HG03095 (cell line): ENCODE data around the gene AATK.

ENCODE experiments used
- ATAC-seq: cut with Tn5 transposase; IDR thresholded peaks from one replicate; pipeline ENCODE4 v1.9.1; 2021; ENCODE audit warnings: moderate library complexity; ENCODE audit not compliant: unreplicated experiment

AATK gene

GRCh38 chr17:81195941-81196495, 30.0 kb upstream of the AATK start:
- no peak for ATAC-seq

GRCh38 chr17:81194941-81195901, 29.2 kb upstream of the AATK start:
- ATAC-seq: no peak

- ATAC-seq: no peak
These were observed 28.3 kb upstream of the AATK start for GRCh38 chr17:81194225-81194760.

GRCh38 chr17:81193470-81194224, 27.6 kb upstream of the AATK start:
- no peak for ATAC-seq

- ATAC-seq: no peak
These were observed 27.0 kb upstream of the AATK start for GRCh38 chr17:81193051-81193410.

GRCh38 chr17:81192386-81193050, 26.5 kb upstream of the AATK start:
- no peak for ATAC-seq

GRCh38 chr17:81191646-81192045, 25.6 kb upstream of the AATK start:
- ATAC-seq: no peak

- no peak for ATAC-seq
These were observed 25.1 kb upstream of the AATK start for GRCh38 chr17:81191116-81191515.

GRCh38 chr17:81190591-81190990, 24.6 kb upstream of the AATK start:
- no peak for ATAC-seq

- ATAC-seq: no peak
These were observed 23.9 kb upstream of the AATK start for GRCh38 chr17:81189670-81190530.

- no peak for ATAC-seq
These were observed 23.0 kb upstream of the AATK start for GRCh38 chr17:81189016-81189415.

GRCh38 chr17:81188491-81188840, 22.4 kb upstream of the AATK start:
- ATAC-seq: no peak

GRCh38 chr17:81187586-81188490, 21.8 kb upstream of the AATK start:
- no peak for ATAC-seq

GRCh38 chr17:81187120-81187519, 21.1 kb upstream of the AATK start:
- no peak for ATAC-seq

- no peak for ATAC-seq
These were observed 20.2 kb upstream of the AATK start for GRCh38 chr17:81186203-81186602.

GRCh38 chr17:81184555-81184954, 18.5 kb upstream of the AATK start:
- ATAC-seq: no peak

GRCh38 chr17:81183807-81184206, 17.8 kb upstream of the AATK start:
- no peak for ATAC-seq

GRCh38 chr17:81183316-81183715, 17.3 kb upstream of the AATK start:
- ATAC-seq: no peak

GRCh38 chr17:81182596-81182995, 16.6 kb upstream of the AATK start:
- no peak for ATAC-seq
